ENCODE measurements around the gene HSPA12A. TPM values are rescaled to one million over a fixed set of nuclear protein-coding genes. Genes with fewer than 3 reads are reported as not detected.

The HSPA12A gene
- total and polyA plus RNA-seq, 2 of the 13 experiments (the other 11 are each of a cell fraction or from before 2014, with no cell fraction given), result 6.4 to 13.6 TPM

DNA sequence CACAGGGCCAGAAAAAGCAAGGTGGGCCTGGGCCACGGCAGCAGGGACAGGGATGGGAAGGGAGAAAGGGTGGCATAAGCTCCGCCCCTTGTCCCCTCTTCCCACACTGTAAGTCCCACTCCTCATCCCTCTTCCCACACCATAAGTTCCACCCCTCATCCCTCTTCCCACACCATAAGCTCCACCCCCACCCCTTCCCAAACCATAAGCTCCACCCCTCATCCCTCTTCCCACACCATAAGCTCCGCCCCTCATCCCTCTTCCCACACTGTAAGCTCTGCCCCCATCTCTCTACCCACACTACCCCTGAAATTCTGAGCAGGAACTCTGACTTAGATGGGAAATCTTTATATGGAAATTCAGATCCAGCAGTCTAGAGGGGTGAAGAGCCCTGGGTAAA, 55.7 kb downstream of the HSPA12A start:
- no peak for ATAC-seq
- H3K9me3 ChIP-seq (ENCODE audit: low read length), result no peaks in the 10 kb centered on the region
- no peak overlapping the region for H3K9ac ChIP-seq (ENCODE audit: insufficient read depth, low read depth, low read length)
- no peak overlapping the region for H3K27ac ChIP-seq (ENCODE audit: extremely low read length, insufficient read depth, low read length)
- H3K27me3 ChIP-seq (ENCODE audit: control insufficient read depth in 1 of 2, insufficient read depth in 2 of 2, low read length in 2 of 2), result no peaks in the 10 kb centered on the region
- H3K79me2 ChIP-seq (ENCODE audit: insufficient read depth, low read length), result no peaks in the 10 kb centered on the region
- H3K4me3 ChIP-seq (replicated peaks in 1 of 3; ENCODE audit: insufficient read depth in 1 of 3, low read depth in 2 of 3, low read length in 3 of 3), result no peak overlapping the region
- no peak overlapping the region for H3K4me2 ChIP-seq (ENCODE audit: low read depth, low read length)
- no peak for DNase-seq (ENCODE audit: low spot score)
- no peak for FAIRE-seq
- WGBS (ENCODE audit: low lambda C conversion rate), result 98% methylated on average over 3 of the region's 3 CpGs
- in situ Hi-C loops (cut with HindIII; ENCODE audit: extremely low pct_ligation_motif_present, low pct_unique_long_range_greater_than_20kb) (loop anchor here (5.0 kb wide), 1 partner anchor 96 kb away; no protein-coding TSS in a partner anchor), intact Hi-C loops (cut with micrococcal nuclease; ENCODE audit: unreplicated experiment) (no loop called here)
- 0 out of 2 replicates have a peak, but pooled peaks cover 6% of the 10 kb centered on the region for H3K4me1 ChIP-seq (ENCODE audit: insufficient read depth, low read length)
- ChIA-PET POLR2A (no interaction called here), CTCF (ENCODE audit: low intra/inter-chr PET ratio, low total read pairs) (no interaction called here)
- BruUV-seq (replicated peaks), result no TSS peak
- peaks cover 0 to 3% of the 10 kb centered on the region in 2 experiments; a peak in 2 of 5 replicates for H3K36me3 ChIP-seq (replicated peaks in 1 of 2; ENCODE audit: control insufficient read depth in 1 of 2, insufficient read depth in 2 of 2, low read length in 2 of 2)
- TF ChIP-seq HNRNPK (IDR thresholded peaks at IDR 0.05; ENCODE audit: low read depth, low read length, poor library complexity, severe bottlenecking) (peak; percentile 46), CREM (IDR thresholded peaks at IDR 0.05) (no peak), CREM (CRISPR knock-in tag; IDR thresholded peaks at IDR 0.05) (no peak)
- H2AFZ ChIP-seq (ENCODE audit: low read length), result no peak overlapping the region
- no peaks in the 10 kb centered on the region for H4K20me1 ChIP-seq (ENCODE audit: insufficient read depth, low read length)

DNA sequence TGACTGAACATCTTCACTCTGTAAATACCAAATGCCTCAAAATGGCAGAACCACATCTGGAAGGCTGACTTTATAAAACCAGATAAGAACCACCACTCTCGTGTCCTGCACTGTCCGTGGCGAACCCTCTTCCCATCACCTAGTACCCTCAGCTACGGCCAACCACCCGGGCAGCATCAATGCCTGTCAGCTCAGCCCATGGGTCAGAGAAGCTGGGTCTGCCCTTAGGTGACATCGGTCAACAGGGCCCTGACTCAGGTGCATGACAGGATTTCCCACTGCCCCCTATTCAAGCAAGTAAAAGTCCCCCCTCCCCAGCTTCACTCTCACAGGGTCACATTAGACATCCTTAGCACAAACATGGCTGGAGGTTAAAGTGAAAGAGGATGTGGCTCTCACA, 56.6 kb downstream of the HSPA12A start:
- in situ Hi-C loops (cut with HindIII; ENCODE audit: extremely low pct_ligation_motif_present, low pct_unique_long_range_greater_than_20kb) (loop anchor here (5.0 kb wide), 1 partner anchor 96 kb away; no protein-coding TSS in a partner anchor), intact Hi-C loops (cut with micrococcal nuclease; ENCODE audit: unreplicated experiment) (no loop called here)
- H3K9me3 ChIP-seq (ENCODE audit: low read length), result no peaks in the 10 kb centered on the region
- no peak overlapping the region for H3K27ac ChIP-seq (ENCODE audit: extremely low read length, insufficient read depth, low read length)
- H4K20me1 ChIP-seq (ENCODE audit: insufficient read depth, low read length), result no peaks in the 10 kb centered on the region
- ChIA-PET POLR2A (no interaction called here), CTCF (ENCODE audit: low intra/inter-chr PET ratio, low total read pairs) (no interaction called here)
- ATAC-seq (no peak), FAIRE-seq (no peak), DNase-seq (ENCODE audit: low spot score) (no peak)
- BruUV-seq (replicated peaks), result no TSS peak
- no peak overlapping the region for H3K9ac ChIP-seq (ENCODE audit: insufficient read depth, low read depth, low read length)
- H3K4me3 ChIP-seq (replicated peaks in 1 of 3; ENCODE audit: insufficient read depth in 1 of 3, low read depth in 2 of 3, low read length in 3 of 3), result no peak overlapping the region
- H3K36me3 ChIP-seq (replicated peaks in 1 of 2; ENCODE audit: control insufficient read depth in 1 of 2, insufficient read depth in 2 of 2, low read length in 2 of 2), result peaks cover 0 to 10% of the 10 kb centered on the region in 2 experiments; a peak in 3 of 5 replicates
- H3K4me2 ChIP-seq (ENCODE audit: low read depth, low read length), result no peak overlapping the region
- WGBS (ENCODE audit: low lambda C conversion rate), result 92% methylated on average over 6 of the region's 6 CpGs
- TF ChIP-seq HOXD1 (CRISPR knock-in tag; IDR thresholded peaks at IDR 0.05) (no peak), ZNF788 (CRISPR knock-in tag; IDR thresholded peaks at IDR 0.05; ENCODE audit: borderline replicate concordance) (no peak), PRPF4 (IDR thresholded peaks at IDR 0.05; ENCODE audit: low read depth, low read length, poor library complexity, severe bottlenecking) (no peak), RFX3 (CRISPR knock-in tag; IDR thresholded peaks at IDR 0.05) (no peak), ONECUT2 (CRISPR knock-in tag; IDR thresholded peaks at IDR 0.05) (no peak), ZNF317 (CRISPR knock-in tag; IDR thresholded peaks at IDR 0.05) (no peak), ZNF878 (CRISPR knock-in tag; IDR thresholded peaks at IDR 0.05) (no peak), ZFP91 (CRISPR knock-in tag; IDR thresholded peaks at IDR 0.05; ENCODE audit: borderline replicate concordance) (no peak)
- TF ChIP-seq, protein P1, sequence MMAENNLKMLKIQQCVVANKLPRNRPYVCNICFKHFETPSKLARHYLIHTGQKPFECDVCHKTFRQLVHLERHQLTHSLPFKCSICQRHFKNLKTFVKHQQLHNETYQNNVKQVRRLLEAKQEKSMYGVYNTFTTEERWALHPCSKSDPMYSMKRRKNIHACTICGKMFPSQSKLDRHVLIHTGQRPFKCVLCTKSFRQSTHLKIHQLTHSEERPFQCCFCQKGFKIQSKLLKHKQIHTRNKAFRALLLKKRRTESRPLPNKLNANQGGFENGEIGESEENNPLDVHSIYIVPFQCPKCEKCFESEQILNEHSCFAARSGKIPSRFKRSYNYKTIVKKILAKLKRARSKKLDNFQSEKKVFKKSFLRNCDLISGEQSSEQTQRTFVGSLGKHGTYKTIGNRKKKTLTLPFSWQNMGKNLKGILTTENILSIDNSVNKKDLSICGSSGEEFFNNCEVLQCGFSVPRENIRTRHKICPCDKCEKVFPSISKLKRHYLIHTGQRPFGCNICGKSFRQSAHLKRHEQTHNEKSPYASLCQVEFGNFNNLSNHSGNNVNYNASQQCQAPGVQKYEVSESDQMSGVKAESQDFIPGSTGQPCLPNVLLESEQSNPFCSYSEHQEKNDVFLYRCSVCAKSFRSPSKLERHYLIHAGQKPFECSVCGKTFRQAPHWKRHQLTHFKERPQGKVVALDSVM (CRISPR knock-in tag; IDR thresholded peaks at IDR 0.05), result no peak
- no peaks in the 10 kb centered on the region for H3K27me3 ChIP-seq (ENCODE audit: control insufficient read depth in 1 of 2, insufficient read depth in 2 of 2, low read length in 2 of 2)
- 0 out of 2 replicates have a peak, but pooled peaks cover 6% of the 10 kb centered on the region for H3K4me1 ChIP-seq (ENCODE audit: insufficient read depth, low read length)
- H3K79me2 ChIP-seq (ENCODE audit: insufficient read depth, low read length), result no peaks in the 10 kb centered on the region
- no peak overlapping the region for H2AFZ ChIP-seq (ENCODE audit: low read length)
